ENCODE measurements around the gene ZBED6.
A peak's percentile ranks its signal among the peaks of the same experiment; 100 is the strongest.

The ZBED6 gene

DNA sequence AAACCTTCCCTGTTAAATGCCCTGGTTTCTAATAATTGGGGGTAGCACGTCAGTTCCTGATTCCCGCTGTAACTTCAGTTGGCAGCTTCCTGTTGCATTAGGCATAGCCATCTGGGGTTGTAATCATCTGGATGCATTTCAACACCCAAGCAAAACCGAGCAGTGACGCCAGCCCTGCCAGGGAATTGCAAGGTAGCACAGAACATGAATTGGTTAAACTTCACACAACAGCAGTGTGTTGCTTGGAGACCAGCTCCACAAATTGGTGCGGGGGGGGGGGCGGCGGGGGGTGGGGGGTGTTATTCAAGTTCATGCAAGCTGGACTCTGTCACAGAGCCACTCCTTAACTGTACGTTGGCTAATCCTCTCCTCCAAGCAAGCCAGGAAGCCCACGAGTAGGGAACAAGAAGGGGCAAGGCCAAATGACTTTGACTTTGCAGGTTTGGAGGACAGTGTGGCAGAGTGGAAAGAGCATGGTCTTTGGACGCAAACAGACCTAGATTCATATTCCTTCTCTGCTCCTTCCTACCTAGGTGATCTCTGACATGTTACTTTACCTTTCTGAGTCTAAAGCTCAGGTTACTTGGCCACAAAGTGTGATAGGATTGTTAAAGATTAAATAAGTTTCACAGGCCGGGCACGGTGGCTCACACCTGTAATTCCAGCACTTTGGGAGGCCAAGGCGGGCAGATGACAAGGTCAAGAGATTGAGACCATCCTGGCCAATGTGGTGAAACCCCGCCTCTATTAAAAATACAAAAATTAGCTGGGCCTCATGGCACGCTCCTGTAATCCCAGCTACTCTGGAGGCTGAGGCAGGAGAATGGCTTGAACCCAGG, 25.7 kb upstream of the ZBED6 start:
- H3K4me3 ChIP-seq (ENCODE audit: low read length) = no peak overlapping the region
- peak; percentile 99 for DNase-seq (ENCODE audit: low read depth)
- TF ChIP-seq, protein P1, sequence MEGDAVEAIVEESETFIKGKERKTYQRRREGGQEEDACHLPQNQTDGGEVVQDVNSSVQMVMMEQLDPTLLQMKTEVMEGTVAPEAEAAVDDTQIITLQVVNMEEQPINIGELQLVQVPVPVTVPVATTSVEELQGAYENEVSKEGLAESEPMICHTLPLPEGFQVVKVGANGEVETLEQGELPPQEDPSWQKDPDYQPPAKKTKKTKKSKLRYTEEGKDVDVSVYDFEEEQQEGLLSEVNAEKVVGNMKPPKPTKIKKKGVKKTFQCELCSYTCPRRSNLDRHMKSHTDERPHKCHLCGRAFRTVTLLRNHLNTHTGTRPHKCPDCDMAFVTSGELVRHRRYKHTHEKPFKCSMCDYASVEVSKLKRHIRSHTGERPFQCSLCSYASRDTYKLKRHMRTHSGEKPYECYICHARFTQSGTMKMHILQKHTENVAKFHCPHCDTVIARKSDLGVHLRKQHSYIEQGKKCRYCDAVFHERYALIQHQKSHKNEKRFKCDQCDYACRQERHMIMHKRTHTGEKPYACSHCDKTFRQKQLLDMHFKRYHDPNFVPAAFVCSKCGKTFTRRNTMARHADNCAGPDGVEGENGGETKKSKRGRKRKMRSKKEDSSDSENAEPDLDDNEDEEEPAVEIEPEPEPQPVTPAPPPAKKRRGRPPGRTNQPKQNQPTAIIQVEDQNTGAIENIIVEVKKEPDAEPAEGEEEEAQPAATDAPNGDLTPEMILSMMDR (IDR thresholded peaks at IDR 0.05; ENCODE audit: insufficient read depth, low read depth, low read length, missing control alignments) = no peak

DNA sequence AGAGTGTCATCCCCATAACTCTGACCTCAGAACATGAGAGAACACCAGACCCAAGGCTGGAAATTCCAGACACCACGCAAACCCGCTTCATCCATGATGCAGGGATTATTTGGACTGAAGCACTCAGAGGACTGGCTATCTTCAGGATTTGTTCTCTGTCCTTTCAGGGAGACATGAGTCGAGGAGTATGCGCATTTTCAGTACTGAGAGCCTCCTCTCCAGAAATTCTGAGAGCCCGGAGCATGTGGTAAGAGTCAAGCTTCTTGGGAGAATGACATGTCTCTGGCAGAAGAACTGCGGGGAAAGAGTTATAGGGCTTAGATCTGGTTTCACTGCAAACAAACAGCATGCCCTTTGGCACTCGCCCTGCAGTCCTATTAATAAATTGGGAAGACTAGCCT, 23.5 kb upstream of the ZBED6 start:
- H3K4me3 ChIP-seq (ENCODE audit: low read length) = no peak overlapping the region
- no peak for DNase-seq (ENCODE audit: low read depth)
- TF ChIP-seq, protein P1 (IDR thresholded peaks at IDR 0.05; ENCODE audit: insufficient read depth, low read depth, low read length, missing control alignments) = no peak

DNA sequence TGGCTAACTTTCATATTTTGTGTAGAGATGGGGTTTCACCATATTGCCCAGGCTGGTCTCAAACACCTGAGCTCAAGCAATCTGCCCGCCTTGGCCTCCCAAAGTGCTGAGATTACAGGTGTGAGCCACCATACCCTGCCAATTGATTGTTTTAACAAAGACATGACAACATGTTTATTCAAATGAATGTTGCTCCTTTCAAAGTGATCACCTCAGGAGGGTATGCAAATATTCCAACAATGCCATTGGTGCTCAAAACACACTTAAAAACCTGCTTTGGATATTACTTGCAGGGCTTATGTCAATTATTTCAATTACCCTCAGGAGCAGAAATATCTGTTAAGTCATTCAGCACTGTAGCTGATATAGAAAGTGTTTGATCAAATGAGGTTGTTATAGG, 22.6 kb upstream of the ZBED6 start:
- DNase-seq (ENCODE audit: low read depth) = no peak
- no peak overlapping the region for H3K4me3 ChIP-seq (ENCODE audit: low read length)
- TF ChIP-seq, protein P1 (IDR thresholded peaks at IDR 0.05; ENCODE audit: insufficient read depth, low read depth, low read length, missing control alignments) = no peak

DNA sequence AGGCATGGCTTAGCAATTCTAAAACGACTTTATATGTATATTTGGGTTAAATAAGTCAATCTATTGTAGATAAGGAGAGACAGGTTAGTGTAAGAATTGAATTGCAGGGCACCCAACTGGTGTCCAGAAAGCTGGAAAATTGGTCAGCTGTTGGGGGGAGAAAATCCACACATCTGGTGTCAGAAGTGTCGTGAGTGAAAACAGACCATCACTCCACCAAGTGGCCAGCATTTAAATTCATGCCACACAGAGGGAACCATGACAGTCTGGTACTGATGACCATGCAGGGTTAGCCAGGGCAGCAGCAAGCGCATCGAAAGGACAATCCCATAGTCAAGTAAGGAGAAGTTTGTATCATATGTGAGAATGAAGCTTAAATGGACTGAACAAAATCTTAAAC, 18.8 kb upstream of the ZBED6 start:
- H3K4me3 ChIP-seq (ENCODE audit: low read length) = no peak overlapping the region
- TF ChIP-seq, protein P1 (IDR thresholded peaks at IDR 0.05; ENCODE audit: insufficient read depth, low read depth, low read length, missing control alignments) = peak; percentile 34

DNA sequence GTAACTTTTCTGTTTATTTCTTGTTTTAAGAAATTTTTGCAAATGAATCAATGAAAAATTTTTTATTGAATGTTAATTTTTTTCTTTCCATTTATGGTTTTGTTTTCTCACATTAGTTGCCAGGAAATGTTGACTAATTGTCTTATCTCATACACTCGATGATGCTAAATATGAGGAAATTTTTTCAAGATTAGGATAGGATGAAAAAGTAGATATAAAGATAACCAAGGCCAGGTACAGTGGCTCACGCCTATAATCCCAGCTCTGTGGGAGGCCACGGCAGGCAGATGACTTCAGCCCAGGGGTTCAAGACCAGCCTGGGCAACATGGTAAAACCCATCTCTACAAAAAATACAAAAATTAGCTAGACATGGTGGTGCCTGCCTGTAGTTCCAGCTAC, 17.8 kb upstream of the ZBED6 start:
- no peak for DNase-seq (ENCODE audit: low read depth)
- H3K4me3 ChIP-seq (ENCODE audit: low read length) = no peak overlapping the region
- TF ChIP-seq, protein P1 (IDR thresholded peaks at IDR 0.05; ENCODE audit: insufficient read depth, low read depth, low read length, missing control alignments) = no peak

More for the DNA sequence above, 18.8 kb upstream of the ZBED6 start:
- DNase-seq (ENCODE audit: low read depth) = peak; percentile 43

DNA sequence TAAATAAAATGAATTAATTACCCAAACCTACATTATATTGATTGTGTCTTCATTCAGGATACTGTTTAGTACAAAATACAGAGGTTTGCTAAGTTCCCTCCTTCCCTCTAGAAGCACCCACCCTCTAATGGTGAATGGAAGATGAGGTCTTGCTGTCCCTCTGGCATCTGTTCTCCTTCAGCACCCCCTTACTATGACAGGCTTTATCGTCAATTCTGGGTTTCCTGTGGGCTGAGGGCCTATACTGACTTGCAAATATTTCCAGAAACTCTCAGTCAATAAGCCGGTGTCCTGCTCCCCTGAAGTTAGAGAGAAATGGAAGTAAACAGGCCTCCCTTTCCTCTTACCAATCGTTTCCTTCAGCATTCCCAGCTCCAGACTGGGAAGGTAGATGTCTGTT, 17.3 kb upstream of the ZBED6 start:
- DNase-seq (ENCODE audit: low read depth) = no peak
- no peak overlapping the region for H3K4me3 ChIP-seq (ENCODE audit: low read length)
- TF ChIP-seq, protein P1 (IDR thresholded peaks at IDR 0.05; ENCODE audit: insufficient read depth, low read depth, low read length, missing control alignments) = no peak

DNA sequence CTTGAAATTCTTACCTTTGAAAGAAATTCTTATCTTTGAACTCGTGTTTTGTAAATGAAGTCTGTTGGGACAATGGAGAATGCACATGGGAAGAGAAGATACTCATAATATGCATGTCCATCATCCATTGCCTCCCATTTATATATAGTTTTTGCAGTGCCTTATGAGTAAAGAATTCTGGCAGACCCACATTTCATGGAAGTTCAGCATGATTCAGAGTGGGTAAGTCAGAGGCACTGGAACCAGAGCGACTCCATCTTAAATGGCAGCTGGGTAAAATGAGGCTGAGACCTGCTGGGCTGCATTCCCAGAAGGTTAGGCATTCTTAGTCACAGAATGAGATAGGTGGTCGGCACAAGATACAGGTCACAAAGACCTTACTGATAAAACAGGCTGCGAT, 16.6 kb upstream of the ZBED6 start:
- no peak for DNase-seq (ENCODE audit: low read depth)
- TF ChIP-seq, protein P1 (IDR thresholded peaks at IDR 0.05; ENCODE audit: insufficient read depth, low read depth, low read length, missing control alignments) = no peak
- no peak overlapping the region for H3K4me3 ChIP-seq (ENCODE audit: low read length)

Data from epithelial cell of esophagus (primary cell).